Pancreas (tissue), 10 donors: ENCODE measurements around the gene MTOR. TPM values are rescaled to one million over a fixed set of nuclear protein-coding genes. Genes with fewer than 3 reads are reported as not detected.

ENCODE experiments used
- ATAC-seq, 4 donors: fragments of 200-7000 bp; cut with Tn5 transposase; one replicate each; pipeline versions ENCODE4 v1.8.0 to v1.9.1; 2020; ENCODE audit warnings: mild to moderate bottlenecking in 4 of 4, moderate library complexity in 4 of 4
- DNase-seq, 6 donors: peaks; one replicate each; pipeline ENCODE4 v3.0.0-alpha.2; 2020
- FAIRE-seq: peaks from 2 replicates; lab custom pipeline; 2012; peaks lifted over from hg19 to GRCh38; lab: Jason Lieb, UNC
- H3K27ac ChIP-seq, 4 donors: fragments of 200-600 bp; sonication (generic); 1 replicate in 3 of 4; 2 replicates in 1 of 4; pipeline versions ENCODE4 v1.5.0 to v1.8.0; 2020
- H3K27me3 ChIP-seq, 4 donors: fragments of 200-600 bp; one replicate each; pipeline ENCODE4 v1.8.0; 2021
- H3K36me3 ChIP-seq, 3 donors: fragments of 200-600 bp; sonication (generic) in 1 of 3; one replicate each; pipeline versions ENCODE4 v1.5.0 to v1.8.0; 2020 to 2021
- H3K4me1 ChIP-seq, 3 donors: fragments of 200-600 bp; one replicate each; pipeline ENCODE4 v1.8.0; 2021
- H3K4me3 ChIP-seq, 4 donors: fragments of 200-600 bp; sonication (generic) in 2 of 4; one replicate each; pipeline versions ENCODE4 v1.5.0 to v1.8.0; 2020 to 2021
- H3K9me3 ChIP-seq, 4 donors: fragments of 200-600 bp; one replicate each; pipeline ENCODE4 v1.8.0; 2021
- WGBS, 2 donors: extraction: QIAGEN DNeasy Blood & Tissue Kit; methylation state at CpG; one replicate each; pipeline ENCODE4 v1.1.7; 2013; 5-methylcytosine and 5-hydroxymethylcytosine counted together
- intact Hi-C, 3 donors: fragments of 100-400 bp; cut with DNase I; formaldehyde crosslinking; loops; one replicate each; pipeline versions ENCODE4 v1.11.1 to v1.14.2; 2022
- polyA plus RNA-seq, 2 donors: library from polyadenylated mRNA; stranded (reverse); fragments of 200-250 nt; gene quantifications; one replicate each; pipeline ENCODE4 v1.2.3, GENCODE V29; 2013
- total RNA-seq, 6 donors: library from RNA; stranded (reverse); fragmentation: NEBNext Ultra II Directional in 4 of 6; extraction: Animal tissue kit (Norgen Biotek cat#: 25700) in 4 of 6; gene quantifications; one replicate each; pipeline versions ENCODE4 v1.2.1 to v1.2.4, GENCODE V29; 2021 to 2023
- TF ChIP-seq, protein P1 (sequence below), 4 donors: fragments of 200-600 bp; sonication (generic) in 3 of 4; IDR thresholded peaks; one replicate each; pipeline versions ENCODE4 v1.5.0 to v1.8.0; 2021; ENCODE audit warnings: antibody characterized with exemption in 4 of 4
- donor health status: healthy with polysubstance abuse.
- donor health status: DM: no; HTN: no; CAD: no; lungs with moderate emphysema.
- donor health status: DM: no; HTN: no; CAD: no.
- donor health status: control.
- donor health status: control.
- donor health status: Bipolar disorder and iron deficiency.
- donor health status: DM: yes; HTN: yes; CAD: no.
- donor health status: DM: no; HTN: no; CAD: no.
- donor health status: DM: no; HTN: no; CAD: no.
- donor health status: DM: yes; HTN: yes; CAD: no.

Gene MTOR
- total and polyA plus RNA-seq, 8 donors: 11.9 to 22.6 (median 15.8) TPM

- no peak overlapping the region for H3K27ac ChIP-seq
- intact Hi-C loops: no loop called here
- H3K9me3 ChIP-seq: no peaks in the 10 kb centered on the region
- TF ChIP-seq, protein P1, sequence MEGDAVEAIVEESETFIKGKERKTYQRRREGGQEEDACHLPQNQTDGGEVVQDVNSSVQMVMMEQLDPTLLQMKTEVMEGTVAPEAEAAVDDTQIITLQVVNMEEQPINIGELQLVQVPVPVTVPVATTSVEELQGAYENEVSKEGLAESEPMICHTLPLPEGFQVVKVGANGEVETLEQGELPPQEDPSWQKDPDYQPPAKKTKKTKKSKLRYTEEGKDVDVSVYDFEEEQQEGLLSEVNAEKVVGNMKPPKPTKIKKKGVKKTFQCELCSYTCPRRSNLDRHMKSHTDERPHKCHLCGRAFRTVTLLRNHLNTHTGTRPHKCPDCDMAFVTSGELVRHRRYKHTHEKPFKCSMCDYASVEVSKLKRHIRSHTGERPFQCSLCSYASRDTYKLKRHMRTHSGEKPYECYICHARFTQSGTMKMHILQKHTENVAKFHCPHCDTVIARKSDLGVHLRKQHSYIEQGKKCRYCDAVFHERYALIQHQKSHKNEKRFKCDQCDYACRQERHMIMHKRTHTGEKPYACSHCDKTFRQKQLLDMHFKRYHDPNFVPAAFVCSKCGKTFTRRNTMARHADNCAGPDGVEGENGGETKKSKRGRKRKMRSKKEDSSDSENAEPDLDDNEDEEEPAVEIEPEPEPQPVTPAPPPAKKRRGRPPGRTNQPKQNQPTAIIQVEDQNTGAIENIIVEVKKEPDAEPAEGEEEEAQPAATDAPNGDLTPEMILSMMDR (IDR thresholded peaks at IDR 0.05): no peak
- WGBS, 2 donors: 92 to 96% methylated on average over 4 of the region's 4 CpGs
- no peaks in the 10 kb centered on the region for H3K27me3 ChIP-seq
- ATAC-seq (no peak), DNase-seq (no peak), FAIRE-seq (no peak)
- H3K36me3 ChIP-seq: peaks cover 0 to 49% (median 7%) of the 10 kb centered on the region in 3 donors
- H3K4me1 ChIP-seq: no peaks in the 10 kb centered on the region
- H3K4me3 ChIP-seq: no peak overlapping the region
Observed at GRCh38 chr1:11142618-11143391, 119.5 kb downstream of the MTOR start.

DNA sequence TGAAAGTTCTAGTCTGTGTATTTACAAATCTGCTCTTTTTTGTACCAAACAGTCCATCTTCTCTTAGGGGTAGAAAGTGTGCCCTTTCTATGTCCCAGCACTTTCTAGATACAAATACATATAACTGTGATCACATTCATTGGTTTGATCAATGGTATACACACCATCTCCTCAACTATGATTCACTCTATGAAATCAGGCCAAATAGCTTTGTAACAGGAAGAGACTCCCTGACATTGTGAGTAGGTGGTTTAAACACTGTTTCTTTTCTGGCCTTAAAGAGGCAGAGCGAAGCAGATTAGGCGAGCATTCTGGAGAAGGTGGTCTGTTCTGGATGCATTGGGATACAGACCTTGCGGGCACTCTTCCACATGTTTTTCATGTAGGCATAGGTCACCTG, 123.4 kb downstream of the MTOR start:
- no peak overlapping the region for H3K27ac ChIP-seq
- H3K9me3 ChIP-seq: no peaks in the 10 kb centered on the region
- no peaks in the 10 kb centered on the region for H3K27me3 ChIP-seq
- intact Hi-C loops: no loop called here
- no peak overlapping the region for H3K4me3 ChIP-seq
- 93 to 99% methylated on average over 3 of the region's 3 CpGs for WGBS, 2 donors
- ATAC-seq (peak in 1 of 4 donors; percentile 24), DNase-seq (no peak), FAIRE-seq (no peak)
- TF ChIP-seq, protein P1 (IDR thresholded peaks at IDR 0.05): no peak
- H3K36me3 ChIP-seq: peaks cover 0 to 34% (median 6%) of the 10 kb centered on the region in 3 donors
- no peaks in the 10 kb centered on the region for H3K4me1 ChIP-seq

- no peaks in the 10 kb centered on the region for H3K4me1 ChIP-seq
- WGBS, 2 donors: 90 to 93% methylated on average over 1 of the region's 1 CpG
- FAIRE-seq (no peak), ATAC-seq (no peak), DNase-seq (no peak)
- intact Hi-C loops: no loop called here
- no peak overlapping the region for H3K27ac ChIP-seq
- H3K36me3 ChIP-seq: peaks cover 0 to 29% (median 3%) of the 10 kb centered on the region in 3 donors
- TF ChIP-seq, protein P1 (IDR thresholded peaks at IDR 0.05): no peak
- H3K27me3 ChIP-seq: no peaks in the 10 kb centered on the region
- no peak overlapping the region for H3K4me3 ChIP-seq
- no peaks in the 10 kb centered on the region for H3K9me3 ChIP-seq
Observed at GRCh38 chr1:11138029-11138428, 124.3 kb downstream of the MTOR start.

GRCh38 chr1:11134898-11135266, 127.5 kb downstream of the MTOR start:
- Histone ChIP-seq H3K4me1 (no peaks in the 10 kb centered on the region), H3K27me3 (no peaks in the 10 kb centered on the region), H3K27ac (no peak overlapping the region), H3K36me3 (peaks cover 3 to 50% (median 12%) of the 10 kb centered on the region in 3 donors), H3K4me3 (no peak overlapping the region), H3K9me3 (no peaks in the 10 kb centered on the region)
- ATAC-seq (no peak), FAIRE-seq (no peak), DNase-seq (no peak)
- intact Hi-C loops: no loop called here
- TF ChIP-seq, protein P1 (IDR thresholded peaks at IDR 0.05): no peak
- 84 to 87% methylated on average over 5 of the region's 5 CpGs for WGBS, 2 donors

GRCh38 chr1:11134251-11134897, 128.0 kb downstream of the MTOR start:
- Histone ChIP-seq H3K36me3 (peaks cover 4 to 55% (median 17%) of the 10 kb centered on the region in 3 donors), H3K27me3 (no peaks in the 10 kb centered on the region), H3K9me3 (no peaks in the 10 kb centered on the region), H3K4me1 (no peaks in the 10 kb centered on the region), H3K27ac (no peak overlapping the region), H3K4me3 (no peak overlapping the region)
- intact Hi-C loops: no loop called here
- FAIRE-seq (no peak), DNase-seq (no peak), ATAC-seq (no peak)
- TF ChIP-seq, protein P1 (IDR thresholded peaks at IDR 0.05): no peak
- 72 to 75% methylated on average over 5 of the region's 5 CpGs for WGBS, 2 donors
